HG03558 (cell line): Measurements from ENCODE around the gene SLC12A4.
"Not testable (repeated sequence)": the region's sequence is repeated elsewhere in the genome, so short reads cannot be mapped to it uniquely, and the experiment has no call there.

ENCODE experiments used
- ATAC-seq: cut with Tn5 transposase; IDR thresholded peaks from one replicate; pipeline ENCODE4 v1.9.1; 2021; ENCODE audit warnings: moderate number of reproducible peaks; ENCODE audit not compliant: unreplicated experiment; ENCODE audit errors: extremely low read depth

Gene SLC12A4

GRCh38 chr16:67989322-67990017 lies 21.0 kb upstream of the SLC12A4 start:
- ATAC-seq, result no peak

- ATAC-seq, result no peak
Measured at GRCh38 chr16:67988675-67989074, 20.2 kb upstream of the SLC12A4 start.

GRCh38 chr16:67987460-67988160 lies 19.2 kb upstream of the SLC12A4 start:
- ATAC-seq, result no peak

- ATAC-seq, result no peak
Measured at GRCh38 chr16:67986949-67987348, 18.5 kb upstream of the SLC12A4 start.

GRCh38 chr16:67982011-67982696 lies 13.7 kb upstream of the SLC12A4 start:
- ATAC-seq, result no peak

- ATAC-seq, result no peak
Measured at GRCh38 chr16:67979955-67980678, 11.7 kb upstream of the SLC12A4 start, which contains the start of gene DPEP3. Gene DPEP3, minus strand, starts transcription at chr16:67980499. Its CDS starts 119 bp downstream, at chr16:67980380.

GRCh38 chr16:67977469-67978227 lies 9.2 kb upstream of the SLC12A4 start:
- no peak for ATAC-seq

GRCh38 chr16:67977005-67977404 lies 8.6 kb upstream of the SLC12A4 start:
- no peak for ATAC-seq

GRCh38 chr16:67976205-67976604 lies 7.8 kb upstream of the SLC12A4 start:
- ATAC-seq, result no peak

GRCh38 chr16:67975321-67976105 lies 7.1 kb upstream of the SLC12A4 start:
- no peak for ATAC-seq

GRCh38 chr16:67972285-67972684 lies 3.8 kb upstream of the SLC12A4 start:
- not testable (repeated sequence) for ATAC-seq

- no peak for ATAC-seq
Measured at GRCh38 chr16:67971111-67971510, 2.7 kb upstream of the SLC12A4 start.

- ATAC-seq, result no peak
Measured at GRCh38 chr16:67969254-67970039, 1.0 kb upstream of the SLC12A4 start.

- ATAC-seq, result no peak
Measured at GRCh38 chr16:67967958-67968399, 458 bp downstream of the SLC12A4 start.

- ATAC-seq, result no peak
Measured at GRCh38 chr16:67967183-67967957, 1.1 kb downstream of the SLC12A4 start.

- ATAC-seq, result no peak
Measured at GRCh38 chr16:67966549-67967182, 1.8 kb downstream of the SLC12A4 start.
